ENCODE measurements around the gene PXT1.

The PXT1 gene

GRCh38 chr6:36387440-36388303, 55.0 kb downstream of the PXT1 start, which contains the start of gene ETV7:
Gene ETV7, minus strand, starts transcription at chr6:36387669. Its CDS starts 128 bp downstream, at chr6:36387541.
- DNase-seq: no peak

GRCh38 chr6:36386495-36387439, 55.9 kb downstream of the PXT1 start:
- no peak for DNase-seq

GRCh38 chr6:36384095-36384494, 58.6 kb downstream of the PXT1 start:
- no peak for DNase-seq

GRCh38 chr6:36383606-36384005, 59.0 kb downstream of the PXT1 start:
- no peak for DNase-seq

GRCh38 chr6:36382976-36383375, 59.7 kb downstream of the PXT1 start:
- DNase-seq: no peak

GRCh38 chr6:36381502-36382389, 60.9 kb downstream of the PXT1 start:
- no peak for DNase-seq

GRCh38 chr6:36380166-36380565, 62.5 kb downstream of the PXT1 start:
- no peak for DNase-seq

- no peak for DNase-seq
Observed at GRCh38 chr6:36378936-36379335, 63.7 kb downstream of the PXT1 start.

GRCh38 chr6:36378243-36378920, 64.3 kb downstream of the PXT1 start:
- DNase-seq: no peak

- no peak for DNase-seq
Observed at GRCh38 chr6:36377594-36377993, 65.1 kb downstream of the PXT1 start.

- DNase-seq: no peak
Observed at GRCh38 chr6:36376742-36377141, 65.9 kb downstream of the PXT1 start.

- DNase-seq: no peak
Observed at GRCh38 chr6:36376183-36376582, 66.5 kb downstream of the PXT1 start.

- no peak for DNase-seq
Observed at GRCh38 chr6:36375644-36376155, 67.0 kb downstream of the PXT1 start.

- no peak for DNase-seq
Observed at GRCh38 chr6:36374972-36375371, 67.7 kb downstream of the PXT1 start.

- DNase-seq: no peak
Observed at GRCh38 chr6:36374194-36374593, 68.5 kb downstream of the PXT1 start.

- no peak for DNase-seq
Observed at GRCh38 chr6:36373368-36374019, 69.2 kb downstream of the PXT1 start.

GRCh38 chr6:36372088-36372487, 70.6 kb downstream of the PXT1 start:
- no peak for DNase-seq

- DNase-seq: no peak
Observed at GRCh38 chr6:36371211-36371610, 71.4 kb downstream of the PXT1 start.

GRCh38 chr6:36370638-36371037, 72.0 kb downstream of the PXT1 start:
- DNase-seq: no peak

- DNase-seq: no peak
Observed at GRCh38 chr6:36368921-36369865, 73.5 kb downstream of the PXT1 start.

Measured in NCI-H1694 treated with DMSO at 0.1 percent for 48 hours (cell line).